ENCODE measurements around the gene TRMT61A.

The TRMT61A gene

DNA sequence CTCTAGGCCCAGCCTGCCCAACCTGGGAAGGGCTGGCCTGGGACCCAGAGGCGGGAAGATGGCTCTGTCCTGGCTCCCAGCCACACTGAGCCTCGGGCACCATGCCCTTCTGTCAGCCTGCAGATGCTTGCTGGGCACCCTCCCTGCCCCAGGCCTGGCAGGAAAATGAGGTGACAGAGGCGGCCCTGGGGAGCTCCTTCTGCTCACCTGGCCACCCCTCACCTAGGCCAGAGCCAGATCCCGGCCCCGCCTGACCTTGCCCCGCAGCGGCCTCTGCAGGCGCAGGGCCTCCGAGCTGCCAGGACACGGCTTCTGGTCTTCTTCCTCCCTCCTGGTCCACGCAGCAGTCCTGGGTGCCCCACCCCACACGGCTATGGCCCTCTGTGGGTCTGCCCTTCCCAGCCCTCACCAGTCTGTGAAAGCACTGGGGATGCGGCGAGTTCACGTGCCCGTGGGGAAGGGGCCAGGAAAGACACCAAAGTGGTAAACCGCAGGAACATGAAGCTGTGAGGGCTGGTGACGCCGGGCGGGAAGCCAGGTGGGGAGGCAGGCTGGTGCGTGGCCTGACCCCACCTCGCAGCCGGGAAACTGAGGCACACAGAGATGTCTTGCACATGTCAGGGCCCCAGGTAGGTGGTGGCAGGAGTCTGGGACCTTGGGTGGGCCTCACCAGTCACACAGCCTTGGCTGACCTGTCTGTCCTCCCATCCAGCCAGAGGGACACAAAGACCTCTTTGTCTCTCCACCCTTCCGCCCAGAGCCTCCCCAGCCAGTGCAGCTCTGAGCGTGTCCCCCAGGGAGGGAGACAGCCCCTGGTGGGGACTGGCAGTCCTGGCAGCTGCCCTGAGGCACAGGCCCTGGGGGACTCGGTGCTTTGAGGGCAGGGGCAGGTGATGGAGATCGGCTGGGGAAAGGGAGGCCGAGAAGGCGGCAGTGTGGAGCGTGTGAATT, 20.6 kb downstream of the TRMT61A start:
- no peak for DNase-seq

- DNase-seq: no peak
These were observed 21.7 kb downstream of the TRMT61A start for GRCh38 chr14:103550451-103551337.

DNA sequence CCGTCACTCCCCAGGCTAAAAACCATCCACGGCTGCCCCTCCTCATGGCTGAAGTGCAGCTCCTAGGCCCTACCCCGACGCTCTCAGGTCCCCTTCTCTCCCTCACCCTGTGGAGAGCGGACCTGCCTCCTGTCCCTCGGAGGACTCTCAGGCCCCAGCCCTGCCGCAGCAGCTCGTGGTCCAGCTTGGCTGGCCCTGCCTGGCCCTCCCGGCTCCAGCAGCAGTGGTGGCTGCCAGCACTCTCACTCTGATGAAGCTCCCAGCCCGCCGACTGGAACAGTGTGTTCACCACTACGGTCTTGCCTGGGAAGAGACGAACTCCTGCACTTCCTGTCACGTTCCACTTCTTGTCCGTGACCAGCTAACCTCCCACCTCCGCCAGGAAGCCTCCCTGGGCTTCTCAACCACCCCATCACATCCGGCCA, 22.4 kb downstream of the TRMT61A start:
- DNase-seq: no peak

DNA sequence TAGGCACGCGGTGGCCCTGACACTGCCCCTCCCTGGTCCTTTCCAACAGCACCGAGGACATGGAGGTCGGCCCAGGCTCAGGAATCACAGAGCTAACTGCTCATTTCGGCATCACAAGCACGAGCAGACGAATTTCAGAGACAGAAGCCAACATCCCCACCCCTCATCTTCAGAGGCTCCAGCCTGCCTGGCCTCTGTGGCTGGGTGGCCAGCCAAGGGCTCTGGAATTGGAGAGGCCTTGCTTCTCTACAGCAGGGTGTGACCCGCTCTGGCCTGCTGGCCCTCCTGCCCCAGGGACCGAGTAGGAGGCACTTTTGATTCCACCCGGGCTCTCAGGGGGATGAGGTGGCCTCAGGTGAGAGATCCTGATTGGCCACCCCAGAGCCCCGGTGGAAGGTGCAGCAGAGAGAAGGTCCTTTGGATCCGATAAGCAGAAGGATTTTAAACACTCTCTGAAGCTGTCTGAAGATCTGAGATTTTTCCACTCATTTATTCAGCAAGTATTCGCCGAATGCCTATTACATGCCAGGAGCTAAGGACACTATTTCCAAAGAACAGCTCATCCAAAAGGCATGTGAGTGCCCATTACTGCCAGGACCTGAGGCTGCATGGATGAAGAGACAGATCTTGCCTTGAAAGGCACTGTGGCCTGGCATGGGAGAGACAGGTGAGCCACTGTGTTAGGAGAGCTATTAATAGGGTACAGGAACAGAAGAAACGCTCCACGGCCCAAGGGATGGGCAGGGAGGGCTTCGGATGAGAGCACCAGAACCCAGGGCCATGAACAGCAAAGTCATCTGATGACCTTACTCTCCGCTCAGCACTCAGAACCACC, 23.2 kb downstream of the TRMT61A start:
- DNase-seq: no peak

DNA sequence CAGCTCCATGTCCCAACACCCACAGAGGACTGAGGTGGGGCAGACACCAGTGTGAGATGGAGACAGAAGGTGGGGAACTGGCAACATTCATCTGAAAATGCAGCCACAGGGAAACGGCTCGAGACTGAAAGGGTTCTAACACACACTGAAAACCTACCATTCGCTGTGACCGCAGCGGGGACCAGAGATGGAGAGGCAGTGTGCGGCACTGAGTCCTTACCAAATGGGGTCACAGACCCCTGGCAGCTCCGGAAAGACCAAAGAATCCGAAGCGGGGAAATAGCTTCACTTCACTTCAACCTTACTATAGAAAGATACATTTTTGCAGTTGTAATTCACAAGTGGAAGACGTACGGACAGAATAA, 23.8 kb downstream of the TRMT61A start:
- DNase-seq: no peak

GRCh38 chr14:103555559-103556337, 26.8 kb downstream of the TRMT61A start:
- DNase-seq: no peak

DNA sequence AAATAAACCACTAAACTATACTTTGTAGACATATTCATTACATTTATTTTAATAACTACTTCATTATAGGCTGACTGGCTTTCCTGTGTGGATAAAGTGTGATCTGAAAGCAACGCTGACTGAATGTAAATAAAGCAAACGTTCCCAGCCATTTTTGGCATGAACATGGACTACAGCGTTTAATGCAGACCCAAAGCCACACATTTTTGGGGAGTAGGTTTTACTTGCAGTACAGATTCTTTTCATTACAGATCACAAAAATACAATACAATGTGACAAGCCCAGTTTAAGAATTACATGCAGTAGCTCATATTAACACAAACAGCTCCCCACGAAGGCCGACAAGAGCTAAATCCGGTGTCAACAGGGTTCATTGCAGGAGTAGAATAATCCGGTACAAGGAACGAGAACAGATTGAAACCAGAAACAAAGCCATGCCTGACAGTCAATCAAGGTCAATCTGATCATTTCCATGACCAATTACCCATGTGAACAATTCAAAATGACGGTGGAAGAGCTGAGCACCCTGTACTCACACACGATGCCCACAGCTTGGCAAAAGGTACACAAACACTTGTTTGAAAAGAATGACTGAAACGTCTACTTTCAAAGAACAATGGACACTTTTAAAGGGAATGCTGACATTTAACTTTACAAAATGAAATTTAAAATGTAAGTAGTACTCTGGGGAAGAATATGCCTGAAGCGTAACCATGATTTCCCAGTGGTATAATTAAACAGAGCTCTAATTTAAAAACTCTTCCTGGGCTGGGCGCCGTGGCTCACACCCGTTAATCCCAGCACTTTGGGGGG, 28.2 kb downstream of the TRMT61A start:
- no peak for DNase-seq

DNA sequence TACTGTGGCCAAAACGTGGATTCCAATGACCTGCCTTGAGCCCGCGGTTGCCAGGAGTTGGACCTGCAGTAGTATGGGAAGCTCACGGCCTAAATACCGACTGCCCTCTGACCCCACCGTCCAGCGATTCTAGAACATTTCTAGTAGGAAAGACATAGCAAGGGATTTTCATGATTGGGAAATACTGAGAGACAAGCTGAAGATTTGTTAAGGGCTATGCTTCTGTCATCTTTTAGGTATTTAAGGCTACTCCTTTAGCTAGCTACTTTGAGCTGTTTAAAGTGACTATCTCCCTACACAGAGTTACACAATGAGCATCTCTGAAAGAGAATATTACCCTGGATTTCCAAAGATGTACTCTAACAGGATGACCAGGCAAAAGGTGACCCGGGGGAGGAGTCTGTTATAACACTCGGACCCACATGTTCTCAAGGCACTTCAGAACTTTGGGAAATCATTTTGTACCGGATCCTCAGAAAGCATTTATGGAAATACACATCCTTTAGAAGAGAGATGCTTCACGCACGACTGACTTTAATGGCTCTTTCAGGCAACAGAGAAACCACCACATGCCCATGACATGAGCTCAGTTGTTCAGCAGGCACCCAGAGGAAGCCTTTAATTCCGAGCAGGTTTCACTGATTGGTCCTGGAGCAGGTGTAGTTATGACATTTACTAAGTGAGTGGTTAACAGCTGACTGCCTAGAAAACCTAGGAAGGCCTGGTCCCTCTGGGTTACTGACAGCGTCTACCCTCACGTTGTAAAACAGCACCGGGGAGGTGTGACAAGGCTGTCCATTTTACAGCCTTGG, 29.3 kb downstream of the TRMT61A start:
- DNase-seq: no peak

DNA sequence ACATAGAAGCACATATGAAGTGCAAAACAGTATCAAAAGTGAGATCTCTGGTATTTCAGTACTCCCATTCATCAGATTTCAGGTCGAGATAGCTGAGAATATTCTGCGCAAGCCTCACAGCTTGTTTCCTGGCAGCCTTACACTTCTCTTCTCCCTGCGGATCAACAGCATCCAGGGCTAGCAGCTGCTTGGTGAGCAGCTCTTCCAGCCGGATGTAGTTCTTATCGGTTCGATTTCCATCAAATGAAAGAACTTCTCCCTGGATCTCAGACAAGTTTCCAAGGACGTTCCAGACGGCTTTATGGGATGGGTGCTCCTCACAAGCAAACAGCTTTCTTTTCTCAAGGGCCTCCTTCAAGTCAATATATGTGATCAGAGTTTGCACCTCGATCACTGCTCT, 30.8 kb downstream of the TRMT61A start:
- DNase-seq: no peak

DNA sequence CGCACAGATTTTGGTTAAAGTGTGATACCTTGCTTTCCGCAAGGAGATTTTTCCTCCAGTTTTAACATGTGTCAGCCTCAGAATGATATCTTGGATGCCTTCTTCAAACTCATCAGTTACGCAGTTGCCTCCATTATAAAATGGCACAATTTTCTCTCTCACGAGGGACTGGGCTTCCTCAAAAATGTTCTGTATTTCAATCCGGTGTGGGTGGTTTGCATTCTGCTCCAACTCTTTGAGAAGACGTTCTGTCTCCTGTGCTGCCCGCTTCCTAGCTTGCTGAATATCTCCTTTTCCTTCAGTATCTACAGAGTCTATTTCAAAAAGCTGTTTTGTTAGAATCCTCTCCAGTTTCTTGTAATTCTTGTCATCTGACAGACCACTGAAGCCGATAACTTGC, 31.7 kb downstream of the TRMT61A start:
- no peak for DNase-seq

- peak; percentile 73 for DNase-seq
These were observed 32.6 kb downstream of the TRMT61A start for GRCh38 chr14:103561381-103562178.

DNA sequence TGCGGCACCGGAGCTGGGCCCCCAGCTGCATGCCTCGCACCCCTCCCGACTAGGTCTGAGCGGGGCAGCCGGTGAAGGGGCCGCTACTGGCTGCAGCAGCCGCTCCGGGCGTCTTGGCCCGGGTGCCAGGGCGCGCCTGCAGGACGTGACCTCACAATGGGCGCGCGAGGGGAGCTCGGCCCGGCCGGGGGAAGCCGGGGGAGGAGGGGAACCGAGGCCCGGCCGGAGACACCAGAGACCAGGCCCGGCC, 33.1 kb downstream of the TRMT61A start:
- peak; percentile 56 for DNase-seq

- DNase-seq: peak; percentile 91
These were observed 33.6 kb downstream of the TRMT61A start, which contains the start of the genes BAG5 and COA8 for GRCh38 chr14:103562429-103563225. BAG5 (minus strand) TSS chr14:103562657; CDS start chr14:103561164, 1,493 bp downstream. COA8 (plus strand) TSS chr14:103562960; CDS start chr14:103563002, 42 bp downstream.

- no peak for DNase-seq
These were observed 34.2 kb downstream of the TRMT61A start for GRCh38 chr14:103563226-103563620.

DNA sequence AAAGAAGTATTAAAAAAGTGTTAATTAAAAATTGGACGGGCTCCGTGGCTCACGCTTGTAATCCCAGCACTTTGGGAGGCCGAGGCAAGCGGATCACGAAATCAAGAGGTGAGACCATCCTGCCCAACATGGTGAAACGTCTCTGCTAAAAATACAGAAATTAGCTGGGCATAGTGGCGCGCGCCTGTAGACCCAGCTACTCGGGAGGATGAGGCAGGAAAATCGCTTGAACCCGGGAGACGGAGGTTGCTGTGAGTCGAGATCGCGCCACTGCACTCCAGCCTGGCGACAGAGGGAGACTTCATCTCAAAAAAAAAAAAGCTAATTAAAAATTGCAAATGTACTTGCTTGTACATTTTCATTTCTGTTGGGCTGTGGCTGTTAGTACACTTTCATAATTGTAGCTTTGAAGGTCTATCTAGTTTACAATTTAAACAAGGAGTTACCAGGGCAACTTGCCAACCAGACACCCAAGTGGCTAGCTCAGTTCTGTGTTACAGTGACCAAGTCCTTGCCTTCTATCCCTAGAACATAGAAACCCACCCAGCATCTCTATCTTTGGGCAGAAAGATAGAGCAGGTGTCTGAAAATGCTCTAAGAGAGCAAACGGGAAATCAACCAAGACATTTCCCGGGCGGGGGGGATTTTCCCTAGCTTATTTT, 35.0 kb downstream of the TRMT61A start:
- no peak for DNase-seq

- DNase-seq: no peak
These were observed 40.0 kb downstream of the TRMT61A start for GRCh38 chr14:103568952-103569351.

- DNase-seq: no peak
These were observed 40.4 kb downstream of the TRMT61A start for GRCh38 chr14:103569408-103569807.

DNA sequence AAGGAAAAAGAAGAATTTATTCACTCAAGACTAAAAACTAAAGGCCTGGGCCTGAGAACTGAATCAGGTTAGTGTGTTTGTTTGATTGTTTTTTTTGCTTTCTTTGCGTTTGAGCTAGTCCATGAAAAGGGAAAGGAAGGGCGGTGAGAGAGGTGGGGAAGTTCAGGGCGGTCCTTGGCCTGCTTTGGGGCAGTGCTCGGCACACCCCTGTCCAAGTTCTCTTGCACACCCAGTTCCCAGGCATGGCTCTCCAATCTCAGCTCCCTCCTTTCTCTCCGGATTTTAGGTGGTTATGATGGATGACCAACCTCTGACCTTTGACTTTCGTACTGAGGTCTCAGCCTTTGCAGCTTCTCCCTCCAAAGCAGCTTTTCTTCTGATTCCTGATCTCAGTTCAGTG, 45.1 kb downstream of the TRMT61A start:
- no peak for DNase-seq
